IMR-90 (cell line): Measurements from ENCODE around the gene IQGAP2. TPM values are rescaled to one million over a fixed set of nuclear protein-coding genes. Genes with fewer than 3 reads are reported as not detected.
A peak's percentile ranks its signal among the peaks of the same experiment; 100 is the strongest.
"Not testable (repeated sequence)": the region's sequence is repeated elsewhere in the genome, so short reads cannot be mapped to it uniquely, and the experiment has no call there.

Source experiments
- ATAC-seq: fragments of 200-7000 bp; cut with Tn5 transposase; 2 replicates; pipeline ENCODE4 v1.9.1; 2020; ENCODE audit warnings: low read depth, mild to moderate bottlenecking, moderate library complexity
- BruUV-seq: library from RNA; stranded (reverse); fragments of 400-500 nt; replicated peaks from 2 replicates; lab custom pipeline; 2021; lab: Mats Ljungman, UMichigan
- CTCF ChIA-PET: fragments of 300-600 bp; formaldehyde crosslinking; extraction: SDS; loops from one replicate; lab custom pipeline; 2021; ENCODE audit warnings: antibody characterized with exemption; lab: Yijun Ruan, JAX
- POLR2A ChIA-PET: fragments of 300-600 bp; sonication (Branson Sonifier 250); formaldehyde crosslinking; loops from one replicate; lab custom pipeline; 2022; ENCODE audit warnings: antibody characterized with exemption; ENCODE audit not compliant: unreplicated experiment; lab: Charles Lee
- DNase-seq: peaks from one replicate; pipeline ENCODE4 v3.0.0; 2013
- H2AFZ ChIP-seq: replicated peaks from 2 replicates; pipeline ENCODE3; 2013; ENCODE audit warnings: low read length, mild to moderate bottlenecking; ENCODE audit not compliant: poor library complexity
- H2AK5ac ChIP-seq: 2 replicates; pipeline ENCODE4 v1.6.1; 2013; ENCODE audit warnings: low read depth, low read length, inconsistent platforms
- H2AK9ac ChIP-seq: replicated peaks from 2 replicates; pipeline ENCODE3; 2013; ENCODE audit warnings: mild to moderate bottlenecking, low read depth, low read length, moderate library complexity; ENCODE audit not compliant: poor library complexity
- H2BK120ac ChIP-seq: 2 replicates; pipeline ENCODE4 v1.6.1; 2013; ENCODE audit warnings: low read depth, low read length, inconsistent platforms
- H2BK15ac ChIP-seq: 3 replicates; pipeline ENCODE4 v1.6.1; 2013; ENCODE audit warnings: low read depth, low read length, inconsistent platforms
- H2BK20ac ChIP-seq: 2 replicates; pipeline ENCODE4 v1.6.1; 2013; ENCODE audit warnings: low read depth, mild to moderate bottlenecking, inconsistent platforms, low read length, moderate library complexity
- H2BK5ac ChIP-seq: 2 replicates; pipeline ENCODE4 v1.6.1; 2013; ENCODE audit warnings: mild to moderate bottlenecking, low read depth, low read length, inconsistent platforms; ENCODE audit not compliant: poor library complexity, severe bottlenecking
- H3K14ac ChIP-seq: replicated peaks from 2 replicates; pipeline ENCODE4 v1.6.1; 2013; ENCODE audit warnings: low read depth, low read length, inconsistent platforms
- H3K18ac ChIP-seq: 2 replicates; pipeline ENCODE4 v1.6.1; 2013; ENCODE audit warnings: low read depth, low read length, control low read depth
- H3K23ac ChIP-seq: 2 replicates; pipeline ENCODE4 v1.6.1; 2013; ENCODE audit warnings: low read depth, low read length, inconsistent platforms
- H3K27ac ChIP-seq: 2 replicates; pipeline ENCODE4 v1.5.1; 2013; ENCODE audit warnings: mild to moderate bottlenecking, control low read depth, low read length; ENCODE audit not compliant: insufficient read depth
- H3K27me3 ChIP-seq: 2 replicates; pipeline ENCODE4 v1.6.1; 2013; ENCODE audit warnings: low read length; ENCODE audit not compliant: control insufficient read depth, insufficient read depth
- H3K36me3 ChIP-seq: 2 replicates; pipeline ENCODE4 v1.6.1; 2013; ENCODE audit warnings: low read length, mixed read lengths; ENCODE audit not compliant: control insufficient read depth, insufficient read depth
- H3K4ac ChIP-seq: 2 replicates; pipeline ENCODE4 v1.6.1; 2013; ENCODE audit warnings: low read depth, low read length, inconsistent platforms
- H3K4me1 ChIP-seq: 2 replicates; pipeline ENCODE4 v1.6.1; 2013; ENCODE audit warnings: low read length, mixed read lengths; ENCODE audit not compliant: control insufficient read depth, insufficient read depth
- H3K4me2 ChIP-seq: 2 replicates; pipeline ENCODE4 v1.6.1; 2013; ENCODE audit warnings: low read depth, mild to moderate bottlenecking, control low read depth, low read length, moderate library complexity
- H3K4me3 ChIP-seq: 2 replicates; pipeline ENCODE4 v1.5.1; 2013; ENCODE audit warnings: low read depth, mild to moderate bottlenecking, control low read depth, low read length, moderate library complexity; ENCODE audit not compliant: insufficient read depth
- H3K56ac ChIP-seq: 2 replicates; pipeline ENCODE4 v1.6.1; 2013; ENCODE audit warnings: low read length, inconsistent platforms; ENCODE audit not compliant: insufficient read depth; ENCODE audit errors: extremely low read depth
- H3K79me1 ChIP-seq, 2 experiments: 2 replicates each; pipeline ENCODE4 v1.6.1; 2013; ENCODE audit warnings: low read length in 2 of 2, inconsistent platforms in 1 of 2, low read depth in 1 of 2
- H3K9ac ChIP-seq: 2 replicates; pipeline ENCODE4 v1.6.1; 2013; ENCODE audit warnings: low read depth, low read length, control low read depth
- H3K9me1 ChIP-seq: 2 replicates; pipeline ENCODE4 v1.6.1; 2013; ENCODE audit warnings: low read length, inconsistent platforms; ENCODE audit not compliant: insufficient read depth
- H3K9me3 ChIP-seq: 2 replicates; pipeline ENCODE4 v1.6.1; 2013; ENCODE audit warnings: low read length; ENCODE audit not compliant: control insufficient read depth, insufficient read depth
- H4K20me1 ChIP-seq: 2 replicates; pipeline ENCODE4 v1.6.1; 2013; ENCODE audit warnings: low read length, inconsistent platforms; ENCODE audit not compliant: insufficient read depth
- H4K5ac ChIP-seq: 2 replicates; pipeline ENCODE4 v1.6.1; 2013; ENCODE audit warnings: mild to moderate bottlenecking, low read depth, low read length, control low read depth
- H4K8ac ChIP-seq, 2 experiments: 2 replicates each; pipeline ENCODE4 v1.6.1; 2013; ENCODE audit warnings: low read depth in 2 of 2, low read length in 2 of 2, control low read depth in 1 of 2, inconsistent platforms in 1 of 2
- H4K91ac ChIP-seq: 2 replicates; pipeline ENCODE4 v1.6.1; 2013; ENCODE audit warnings: low read depth, low read length, inconsistent platforms; ENCODE audit not compliant: insufficient read depth
- CEBPB ChIP-seq: IDR thresholded peaks from 2 replicates; pipeline ENCODE4 v1.6.1; 2012; ENCODE audit warnings: low read depth, low read length, improper control_type of control experiment
- MAZ ChIP-seq: IDR thresholded peaks from 2 replicates; pipeline ENCODE4 v1.6.1; 2012; ENCODE audit warnings: low read depth, mild to moderate bottlenecking, low read length, improper control_type of control experiment, moderate library complexity, borderline replicate concordance
- MXI1 ChIP-seq: IDR thresholded peaks from 2 replicates; pipeline ENCODE4 v1.6.1; 2012; ENCODE audit warnings: low read depth, mild to moderate bottlenecking, low read length, moderate library complexity, borderline replicate concordance
- WGBS, 2 experiments: methylation state at CpG; one replicate each; pipeline versions ENCODE4 v1.1.5 to v1.1.7; 2013; ENCODE audit warnings: missing lambda C conversion rate in 2 of 2; ENCODE audit not compliant: insufficient read length in 1 of 2; ENCODE audit errors: extremely low coverage in 2 of 2; 5-methylcytosine and 5-hydroxymethylcytosine counted together
- dilution Hi-C: fragments of 300-500 bp; cut with HindIII; formaldehyde crosslinking; loops from one replicate; pipeline ENCODE4 v1.14.3; 2018; ENCODE audit warnings: low sequenced_read_pairs; ENCODE audit not compliant: unreplicated experiment
- in situ Hi-C: fragments of 300-500 bp; cut with MboI; formaldehyde crosslinking; loops from 3 replicates; pipeline ENCODE4 v1.14.3; 2019; ENCODE audit warnings: low sequenced_read_pairs, inconsistent platforms, mixed read lengths
- intact Hi-C: fragments of 100-400 bp; cut with micrococcal nuclease; formaldehyde crosslinking; loops from 2 replicates; pipeline ENCODE4 v1.10.0; 2022
- polyA plus RNA-seq, 3 experiments: library from polyadenylated mRNA; depleted of rRNA; stranded (reverse); fragments of >200 nt; gene quantifications; 2 replicates each; pipeline ENCODE4 v1.2.3, GENCODE V29; 2012; ENCODE audit warnings: low replicate concordance in 1 of 3
- total RNA-seq: library from RNA; depleted of rRNA; stranded (reverse); fragments of >200 nt; gene quantifications from 2 replicates; pipeline ENCODE4 v1.2.3, GENCODE V29; 2012

The IQGAP2 gene
- total and polyA plus RNA-seq, 2 of the 4 experiments (the other 2 are of a cell fraction) = 0.21 to 0.36 TPM

GRCh38 chr5:76679231-76679630, 276.1 kb downstream of the IQGAP2 start:
- Histone ChIP-seq H4K20me1 (no peaks in the 10 kb centered on the region), H3K18ac (peak overlapping the region; percentile 66; the same call in 1 of the 2 replicates), H2BK15ac (no peak overlapping the region), H4K8ac (0 out of 4 replicates have a peak overlapping the region, but pooled peaks of 1 of the 2 experiments have one; percentile 20), H4K5ac (peak overlapping the region; percentile 70), H3K79me1 (no peaks in the 10 kb centered on the region), H3K4me1 (no peaks in the 10 kb centered on the region; the same call in 1 of the 2 replicates), H3K56ac (no peak overlapping the region), H3K14ac (no peak overlapping the region), H2BK120ac (peak overlapping the region; percentile 11; the same call in 1 of the 2 replicates), H4K91ac (0 out of 2 replicates have a peak overlapping the region, but pooled peaks have one; percentile 0), H2AK9ac (no peak overlapping the region), H3K9me3 (no peaks in the 10 kb centered on the region), H2AFZ (no peak overlapping the region), H2BK20ac (peak overlapping the region; percentile 0; the same call in 1 of the 2 replicates), H3K9me1 (no peaks in the 10 kb centered on the region), H3K4me3 (no peak overlapping the region), H3K4me2 (no peak overlapping the region), H3K9ac (no peak overlapping the region), H3K27me3 (no peaks in the 10 kb centered on the region), H3K23ac (peak overlapping the region; percentile 54; the same call in 1 of the 2 replicates), H2BK5ac (peak overlapping the region; percentile 70), H2AK5ac (no peak overlapping the region), H3K27ac (peak overlapping the region; percentile 46; the same call in 1 of the 2 replicates), H3K4ac (peak overlapping the region; percentile 48; the same call in 1 of the 2 replicates), H3K36me3 (no peaks in the 10 kb centered on the region)
- DNase-seq (peak; percentile 83), ATAC-seq (peak; percentile 88)
- in situ Hi-C loops = no loop called here
- intact Hi-C loops = no loop called here
- no TSS peak for BruUV-seq
- dilution Hi-C loops = no loop called here
- WGBS, 2 experiments = 20% methylated on average over 1 of the region's 3 CpGs; no CpG with 5 or more reads in 1 of the 2 experiments
- TF ChIP-seq MAZ (no peak), CEBPB (peak; percentile 78), MXI1 (peak; percentile 19; the same call in 1 of the 2 replicates)
- ChIA-PET POLR2A (interaction anchor here (1.2 kb wide), 1 partner anchor 10 kb away, joined by 8 read pairs; no protein-coding TSS in a partner anchor), CTCF (interaction anchor here (0.6 to 1.0 kb wide), 2 partner anchors 62 to 95 kb away, joined by 3 to 4 read pairs; no protein-coding TSS in a partner anchor)

- H3K27me3 ChIP-seq, H3K9me1 ChIP-seq, H2BK15ac ChIP-seq, H3K18ac ChIP-seq, CTCF ChIA-PET, H2AK5ac ChIP-seq, H3K56ac ChIP-seq, in situ Hi-C loops, DNase-seq, BruUV-seq, H3K23ac ChIP-seq, H3K9ac ChIP-seq, H4K5ac ChIP-seq, H2BK5ac ChIP-seq, H4K8ac ChIP-seq, H4K20me1 ChIP-seq, H3K79me1 ChIP-seq, H3K4me1 ChIP-seq, H2BK120ac ChIP-seq, H3K27ac ChIP-seq, H3K4ac ChIP-seq, H4K91ac ChIP-seq, H2AK9ac ChIP-seq, H3K14ac ChIP-seq, H2AFZ ChIP-seq, H3K36me3 ChIP-seq, H3K4me2 ChIP-seq, H2BK20ac ChIP-seq, H3K9me3 ChIP-seq, dilution Hi-C loops, H3K4me3 ChIP-seq, ATAC-seq, POLR2A ChIA-PET: not testable (repeated sequence)
- intact Hi-C loops = loop anchor here (1.0 kb wide), 1 partner anchor 43 kb away; no protein-coding TSS in a partner anchor
- no CpG with 5 or more reads among the region's 4 CpGs for WGBS, 2 experiments
Measured at GRCh38 chr5:76680826-76681225, 277.7 kb downstream of the IQGAP2 start.
